ENCODE results near the gene SLC2A6.

GRCh38 chr9:133445293-133445969 is 33.5 kb downstream of the SLC2A6 start:
- TF ChIP-seq CTCF (optimal IDR thresholded peaks at IDR 0.05 in 1 of 3, IDR thresholded peaks at IDR 0.05 in 1 of 3, conservative IDR thresholded peaks at IDR 0.05 in 1 of 3; ENCODE audit: extremely low read depth in 1 of 3, insufficient read depth in 2 of 3, low read length in 3 of 3): no peak
- TF ChIP-seq EZH2 (IDR thresholded peaks at IDR 0.05; ENCODE audit: low read length): no peak

Measured in keratinocyte (primary cell).